Ishikawa (cell line): ENCODE data around the gene FOXK1.

ENCODE experiments used
- CEBPB ChIP-seq: IDR thresholded peaks from 2 replicates; pipeline ENCODE4 v1.6.1; 2012
- CREB1 ChIP-seq: IDR thresholded peaks from 2 replicates; pipeline ENCODE4 v1.6.1; 2012; ENCODE audit warnings: low read depth
- EGR1 ChIP-seq: IDR thresholded peaks from 2 replicates; pipeline ENCODE4 v1.6.1; 2012
- EP300 ChIP-seq: IDR thresholded peaks from 2 replicates; pipeline ENCODE4 v1.6.1; 2012; ENCODE audit warnings: borderline replicate concordance
- FOXM1 ChIP-seq: IDR thresholded peaks from 2 replicates; pipeline ENCODE4 v1.6.1; 2012; ENCODE audit warnings: low read depth, borderline replicate concordance
- MAX ChIP-seq: IDR thresholded peaks from 2 replicates; pipeline ENCODE4 v1.6.1; 2012
- NFIC ChIP-seq: IDR thresholded peaks from 2 replicates; pipeline ENCODE4 v1.6.1; 2012
- RAD21 ChIP-seq: IDR thresholded peaks from 2 replicates; pipeline ENCODE4 v1.6.1; 2012; ENCODE audit warnings: low read depth
- REST ChIP-seq: IDR thresholded peaks from 2 replicates; pipeline ENCODE4 v1.6.1; 2012; ENCODE audit warnings: low read depth, mild to moderate bottlenecking
- TAF1 ChIP-seq: IDR thresholded peaks from 2 replicates; pipeline ENCODE4 v1.6.1; 2012; ENCODE audit warnings: low read depth, mild to moderate bottlenecking
- TCF12 ChIP-seq: IDR thresholded peaks from 2 replicates; pipeline ENCODE4 v1.6.1; 2012; ENCODE audit warnings: low read depth
- TEAD4 ChIP-seq: IDR thresholded peaks from 2 replicates; pipeline ENCODE4 v1.6.1; 2012
- YY1 ChIP-seq: IDR thresholded peaks from 2 replicates; pipeline ENCODE4 v1.6.1; 2012; ENCODE audit warnings: low read depth
- ZBTB7A ChIP-seq: IDR thresholded peaks from 2 replicates; pipeline ENCODE4 v1.6.1; 2012; ENCODE audit warnings: low read depth
- TF ChIP-seq, protein P1 (sequence below): IDR thresholded peaks from 2 replicates; pipeline ENCODE4 v1.6.1; 2012

The FOXK1 gene

GRCh38 chr7:4774007-4774406 lies 91.9 kb downstream of the FOXK1 start:
- TF ChIP-seq ZBTB7A (no peak), EP300 (no peak), RAD21 (no peak), CREB1 (no peak), TEAD4 (no peak), FOXM1 (no peak), TCF12 (no peak)

DNA sequence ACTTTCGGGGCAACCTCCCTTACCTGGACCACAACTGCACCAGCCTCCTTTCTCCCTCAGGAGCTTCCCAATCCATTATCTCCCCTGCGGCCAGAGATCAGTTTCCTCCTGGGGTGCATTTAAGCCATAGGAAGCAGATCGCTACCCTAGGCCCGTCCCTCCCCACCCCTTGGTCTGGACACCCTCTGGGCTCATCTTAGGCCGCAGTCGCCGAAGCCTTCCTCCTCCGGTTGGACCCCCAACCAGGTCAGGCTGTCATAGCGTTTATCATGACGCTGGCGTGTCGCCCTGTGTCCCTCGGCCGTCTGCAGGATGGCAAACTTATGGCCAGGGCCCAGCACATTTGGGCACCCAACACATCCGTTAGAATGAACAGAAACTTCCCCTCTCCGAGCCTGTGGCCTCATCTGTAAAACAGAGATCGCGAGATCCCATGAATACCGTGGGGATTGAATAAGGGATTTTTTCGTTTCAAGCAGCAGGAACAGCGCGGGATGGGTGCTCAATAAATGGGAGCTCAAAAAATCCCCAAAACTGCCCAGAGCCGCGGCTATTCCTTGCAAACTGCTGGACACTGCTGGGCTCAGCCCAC lies 92.7 kb downstream of the FOXK1 start:
- TF ChIP-seq TCF12 (no peak), CEBPB (no peak), CREB1 (no peak), TAF1 (no peak), TEAD4 (no peak), EGR1 (no peak)
- TF ChIP-seq, protein P1, sequence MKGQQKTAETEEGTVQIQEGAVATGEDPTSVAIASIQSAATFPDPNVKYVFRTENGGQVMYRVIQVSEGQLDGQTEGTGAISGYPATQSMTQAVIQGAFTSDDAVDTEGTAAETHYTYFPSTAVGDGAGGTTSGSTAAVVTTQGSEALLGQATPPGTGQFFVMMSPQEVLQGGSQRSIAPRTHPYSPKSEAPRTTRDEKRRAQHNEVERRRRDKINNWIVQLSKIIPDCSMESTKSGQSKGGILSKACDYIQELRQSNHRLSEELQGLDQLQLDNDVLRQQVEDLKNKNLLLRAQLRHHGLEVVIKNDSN: no peak

DNA sequence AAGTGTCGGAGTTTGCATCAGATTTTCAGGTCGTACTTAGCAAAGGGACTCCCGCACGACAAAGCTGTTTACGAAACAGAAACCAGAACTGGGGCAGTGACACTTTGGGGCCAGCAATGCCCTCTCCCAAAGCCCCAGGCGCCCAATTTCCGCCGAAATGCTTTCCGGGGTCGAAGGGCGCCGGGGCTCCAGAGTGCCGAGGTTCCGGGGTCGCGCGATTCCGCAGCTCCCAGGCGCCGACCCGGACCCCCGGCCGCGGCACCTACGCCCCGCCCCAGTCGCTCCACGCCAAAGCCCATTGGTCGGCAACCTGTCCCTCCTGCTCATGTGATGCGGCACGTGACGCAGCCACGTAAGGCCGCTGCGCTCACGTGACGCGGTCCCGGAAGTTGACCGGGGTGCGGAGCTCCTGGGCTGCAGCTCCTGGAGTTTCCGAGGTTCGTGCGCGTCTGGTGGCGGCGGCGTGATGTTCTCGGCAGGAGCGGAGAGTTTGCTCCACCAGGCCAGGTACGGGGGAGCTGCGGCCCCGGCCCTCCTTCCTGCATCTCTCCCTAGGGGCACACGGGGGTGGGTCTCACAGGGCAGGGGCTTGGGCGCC lies 93.3 kb downstream of the FOXK1 start, which contains the start of gene AP5Z1:
TSS of gene AP5Z1 (plus strand) at position 374 of the 598 bp plus-strand sequence. CDS start at position 467, 93 bp downstream.
- TF ChIP-seq REST: no peak
- TF ChIP-seq RAD21: no peak
- TF ChIP-seq ZBTB7A: peak; percentile 94
- TF ChIP-seq CEBPB: no peak
- no peak for TF ChIP-seq TEAD4
- TF ChIP-seq MAX: peak; percentile 62; the same call in 1 of the 2 replicates
- TF ChIP-seq TAF1: peak; percentile 77
- TF ChIP-seq NFIC: no peak
- TF ChIP-seq EP300: peak; percentile 56; the same call in 1 of the 2 replicates
- TF ChIP-seq YY1: peak; percentile 34; the same call in 1 of the 2 replicates
- TF ChIP-seq TCF12: 0 out of 2 replicates have a peak, but pooled peaks have one; percentile 69
- no peak for TF ChIP-seq FOXM1
- peak; percentile 72 for TF ChIP-seq CREB1
- TF ChIP-seq EGR1: no peak
- TF ChIP-seq, protein P1: peak; percentile 100

GRCh38 chr7:4775848-4776623 lies 93.9 kb downstream of the FOXK1 start:
- TF ChIP-seq RAD21 (no peak), CREB1 (no peak), FOXM1 (no peak), YY1 (no peak), EP300 (no peak), EGR1 (no peak), REST (no peak), NFIC (no peak), ZBTB7A (no peak), CEBPB (no peak), TCF12 (no peak), MAX (no peak)
- TF ChIP-seq, protein P1: no peak

DNA sequence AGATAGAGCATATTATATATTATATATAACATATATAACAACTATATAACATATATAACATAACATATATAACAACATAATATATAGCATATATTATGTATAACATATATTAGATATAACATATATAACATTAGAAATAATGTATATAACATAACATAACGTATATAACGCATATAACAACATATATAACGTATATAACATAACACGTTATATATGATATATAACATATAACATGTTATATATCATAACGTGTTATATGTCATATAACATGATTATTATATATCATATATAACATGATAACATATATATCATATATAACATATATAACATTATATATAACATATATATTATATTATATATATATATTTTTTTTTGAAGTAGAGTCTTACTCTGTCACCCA lies 97.0 kb downstream of the FOXK1 start:
- TF ChIP-seq CEBPB (no peak), ZBTB7A (no peak), NFIC (no peak), TEAD4 (no peak), TCF12 (no peak), CREB1 (no peak), MAX (no peak), RAD21 (no peak), YY1 (no peak), TAF1 (no peak), EGR1 (no peak), REST (no peak), EP300 (no peak), FOXM1 (no peak)
- TF ChIP-seq, protein P1: no peak
